Panc1 (cell line): Measurements from ENCODE around the gene ABI3BP. TPM values are rescaled to one million over a fixed set of nuclear protein-coding genes. Genes with fewer than 3 reads are reported as not detected.
A peak's percentile ranks its signal among the peaks of the same experiment; 100 is the strongest.

Source experiments
- ATAC-seq: fragments of 200-7000 bp; cut with Tn5 transposase; 2 replicates; pipeline ENCODE4 v1.9.1; 2020; ENCODE audit warnings: mild to moderate bottlenecking, moderate library complexity
- BruUV-seq: library from RNA; stranded (reverse); fragments of 400-500 nt; replicated peaks from 2 replicates; lab custom pipeline; 2021; lab: Mats Ljungman, UMichigan
- CTCF ChIA-PET: fragments of 300-600 bp; sonication (Branson Sonifier 250); formaldehyde crosslinking; loops from one replicate; lab custom pipeline; 2022; ENCODE audit warnings: antibody characterized with exemption; lab: Charles Lee
- POLR2A ChIA-PET: fragments of 300-600 bp; sonication (Branson Sonifier 250); formaldehyde crosslinking; loops from one replicate; lab custom pipeline; 2022; ENCODE audit warnings: antibody characterized with exemption; lab: Charles Lee
- DNase-seq: peaks from one replicate; pipeline ENCODE4 v3.0.0-alpha.2; 2010; ENCODE audit warnings: low read depth, low spot score
- H3K27ac ChIP-seq: 2 replicates; pipeline ENCODE4 v1.5.1; 2011; ENCODE audit warnings: mild to moderate bottlenecking, low read length, inconsistent platforms
- H3K27me3 ChIP-seq: fragments of 200-500 bp; sonication (Bioruptor generic); 2 replicates; pipeline ENCODE4 v1.6.0; 2014; ENCODE audit warnings: low read length, inconsistent platforms; ENCODE audit not compliant: control insufficient read depth, insufficient read depth
- H3K36me3 ChIP-seq: fragments of 200-500 bp; sonication (Bioruptor generic); 2 replicates; pipeline ENCODE4 v1.5.1; 2014; ENCODE audit warnings: inconsistent platforms, mild to moderate bottlenecking, low read length, moderate library complexity; ENCODE audit not compliant: control insufficient read depth, insufficient read depth
- H3K4me1 ChIP-seq: 2 replicates; pipeline ENCODE4 v1.5.1; 2011; ENCODE audit warnings: inconsistent platforms, mild to moderate bottlenecking, low read length, moderate library complexity; ENCODE audit not compliant: control insufficient read depth, insufficient read depth
- H3K4me3 ChIP-seq, 2 experiments: 2 replicates each; pipeline ENCODE4 v1.5.1; 2011 to 2012; ENCODE audit warnings: low read depth in 2 of 2, low read length in 2 of 2, mild to moderate bottlenecking in 2 of 2, inconsistent platforms in 1 of 2, moderate library complexity in 1 of 2
- H3K9me3 ChIP-seq: fragments of 200-500 bp; sonication (Bioruptor generic); 2 replicates; pipeline ENCODE4 v1.5.1; 2014; ENCODE audit warnings: low read depth, mild to moderate bottlenecking, inconsistent platforms, low read length, moderate library complexity; ENCODE audit not compliant: control insufficient read depth, insufficient read depth
- POLR2AphosphoS5 ChIP-seq: IDR thresholded peaks from 2 replicates; pipeline ENCODE4 v1.6.1; 2012; ENCODE audit warnings: mild to moderate bottlenecking, low read depth, low read length, moderate library complexity
- SIN3A ChIP-seq: IDR thresholded peaks from 2 replicates; pipeline ENCODE4 v1.6.1; 2012; ENCODE audit warnings: low read depth, mild to moderate bottlenecking, low read length, moderate library complexity, borderline replicate concordance; ENCODE audit not compliant: insufficient read depth
- TCF7L2 ChIP-seq: IDR thresholded peaks from 2 replicates; pipeline ENCODE4 v1.6.1; 2011; ENCODE audit warnings: mild to moderate bottlenecking, low read depth, low read length, inconsistent platforms
- in situ Hi-C: cut with HindIII; loops from 2 replicates; pipeline ENCODE4 v1.10.0; 2016; ENCODE audit warnings: low sequenced_read_pairs, low pct_unique_long_range_greater_than_20kb
- intact Hi-C: fragments of 100-400 bp; cut with micrococcal nuclease; formaldehyde crosslinking; loops from one replicate; pipeline ENCODE4 v1.10.0; 2022; ENCODE audit not compliant: unreplicated experiment
- total RNA-seq: library from RNA; stranded (reverse); gene quantifications from one replicate; pipeline ENCODE4 v1.2.1, GENCODE V29; 2021; ENCODE audit not compliant: unreplicated experiment
- TF ChIP-seq, protein P1 (sequence below): fragments of 450-650 bp; IDR thresholded peaks from 2 replicates; pipeline ENCODE4 v1.5.1; 2017; ENCODE audit warnings: mild to moderate bottlenecking
- TF ChIP-seq, protein P2 (sequence below), 2 experiments: IDR thresholded peaks; 2 replicates each; pipeline ENCODE4 v1.6.1; 2011 to 2012; ENCODE audit warnings: low read depth in 2 of 2, control low read depth in 1 of 2, low read length in 1 of 2, mild to moderate bottlenecking in 1 of 2, moderate library complexity in 1 of 2; ENCODE audit not compliant: insufficient read depth in 1 of 2

The ABI3BP gene
- total RNA-seq, 1 experiment from 2014 or later: 0.21 TPM

DNA sequence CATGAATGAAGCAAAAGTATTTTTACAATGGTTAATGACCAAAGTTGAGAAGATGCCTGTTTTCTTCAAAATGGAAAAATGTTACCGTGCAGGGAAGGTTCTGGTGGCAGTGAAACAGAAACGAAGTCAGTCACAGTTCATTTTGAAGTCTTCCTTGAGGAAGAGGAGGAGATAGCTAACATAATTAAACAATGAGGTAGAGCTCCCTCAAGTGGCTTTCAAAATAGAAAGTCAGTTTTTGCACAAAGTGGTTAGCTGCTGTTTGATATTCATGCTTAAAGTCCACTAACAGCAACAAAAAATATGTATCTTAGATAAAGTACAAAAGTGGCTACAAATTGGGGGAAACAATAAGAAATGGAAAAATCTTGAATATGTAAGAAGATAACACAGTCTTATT, 196.7 kb downstream of the ABI3BP start:
- TF ChIP-seq POLR2AphosphoS5 (no peak), TCF7L2 (no peak), SIN3A (no peak)
- TF ChIP-seq, protein P1, sequence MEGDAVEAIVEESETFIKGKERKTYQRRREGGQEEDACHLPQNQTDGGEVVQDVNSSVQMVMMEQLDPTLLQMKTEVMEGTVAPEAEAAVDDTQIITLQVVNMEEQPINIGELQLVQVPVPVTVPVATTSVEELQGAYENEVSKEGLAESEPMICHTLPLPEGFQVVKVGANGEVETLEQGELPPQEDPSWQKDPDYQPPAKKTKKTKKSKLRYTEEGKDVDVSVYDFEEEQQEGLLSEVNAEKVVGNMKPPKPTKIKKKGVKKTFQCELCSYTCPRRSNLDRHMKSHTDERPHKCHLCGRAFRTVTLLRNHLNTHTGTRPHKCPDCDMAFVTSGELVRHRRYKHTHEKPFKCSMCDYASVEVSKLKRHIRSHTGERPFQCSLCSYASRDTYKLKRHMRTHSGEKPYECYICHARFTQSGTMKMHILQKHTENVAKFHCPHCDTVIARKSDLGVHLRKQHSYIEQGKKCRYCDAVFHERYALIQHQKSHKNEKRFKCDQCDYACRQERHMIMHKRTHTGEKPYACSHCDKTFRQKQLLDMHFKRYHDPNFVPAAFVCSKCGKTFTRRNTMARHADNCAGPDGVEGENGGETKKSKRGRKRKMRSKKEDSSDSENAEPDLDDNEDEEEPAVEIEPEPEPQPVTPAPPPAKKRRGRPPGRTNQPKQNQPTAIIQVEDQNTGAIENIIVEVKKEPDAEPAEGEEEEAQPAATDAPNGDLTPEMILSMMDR: peak; percentile 53; the same call in 1 of the 2 replicates
- TF ChIP-seq, protein P2, sequence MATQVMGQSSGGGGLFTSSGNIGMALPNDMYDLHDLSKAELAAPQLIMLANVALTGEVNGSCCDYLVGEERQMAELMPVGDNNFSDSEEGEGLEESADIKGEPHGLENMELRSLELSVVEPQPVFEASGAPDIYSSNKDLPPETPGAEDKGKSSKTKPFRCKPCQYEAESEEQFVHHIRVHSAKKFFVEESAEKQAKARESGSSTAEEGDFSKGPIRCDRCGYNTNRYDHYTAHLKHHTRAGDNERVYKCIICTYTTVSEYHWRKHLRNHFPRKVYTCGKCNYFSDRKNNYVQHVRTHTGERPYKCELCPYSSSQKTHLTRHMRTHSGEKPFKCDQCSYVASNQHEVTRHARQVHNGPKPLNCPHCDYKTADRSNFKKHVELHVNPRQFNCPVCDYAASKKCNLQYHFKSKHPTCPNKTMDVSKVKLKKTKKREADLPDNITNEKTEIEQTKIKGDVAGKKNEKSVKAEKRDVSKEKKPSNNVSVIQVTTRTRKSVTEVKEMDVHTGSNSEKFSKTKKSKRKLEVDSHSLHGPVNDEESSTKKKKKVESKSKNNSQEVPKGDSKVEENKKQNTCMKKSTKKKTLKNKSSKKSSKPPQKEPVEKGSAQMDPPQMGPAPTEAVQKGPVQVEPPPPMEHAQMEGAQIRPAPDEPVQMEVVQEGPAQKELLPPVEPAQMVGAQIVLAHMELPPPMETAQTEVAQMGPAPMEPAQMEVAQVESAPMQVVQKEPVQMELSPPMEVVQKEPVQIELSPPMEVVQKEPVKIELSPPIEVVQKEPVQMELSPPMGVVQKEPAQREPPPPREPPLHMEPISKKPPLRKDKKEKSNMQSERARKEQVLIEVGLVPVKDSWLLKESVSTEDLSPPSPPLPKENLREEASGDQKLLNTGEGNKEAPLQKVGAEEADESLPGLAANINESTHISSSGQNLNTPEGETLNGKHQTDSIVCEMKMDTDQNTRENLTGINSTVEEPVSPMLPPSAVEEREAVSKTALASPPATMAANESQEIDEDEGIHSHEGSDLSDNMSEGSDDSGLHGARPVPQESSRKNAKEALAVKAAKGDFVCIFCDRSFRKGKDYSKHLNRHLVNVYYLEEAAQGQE (IDR thresholded peaks at IDR 0.05; ENCODE audit: insufficient read depth in 1 of 2, low read depth in 2 of 2, low read length in 1 of 2): no peak
- Histone ChIP-seq H3K9me3 (no peaks in the 10 kb centered on the region), H3K36me3 (no peaks in the 10 kb centered on the region), H3K4me3 (no peak overlapping the region), H3K4me1 (no peaks in the 10 kb centered on the region), H3K27ac (no peak overlapping the region), H3K27me3 (peaks cover 3% of the 10 kb centered on the region; the same call in 1 of the 2 replicates)
- ChIA-PET CTCF (interaction anchor here (0.6 to 0.9 kb wide), 2 partner anchors 86 to 667 kb away, joined by 3 to 5 read pairs; no protein-coding TSS in a partner anchor), POLR2A (interaction anchor here (0.7 kb wide), 1 partner anchor 394 kb away, joined by 3 read pairs; no protein-coding TSS in a partner anchor)
- intact Hi-C loops: no loop called here
- no peak for DNase-seq
- BruUV-seq: no TSS peak
- ATAC-seq: no peak
- in situ Hi-C loops: no loop called here

DNA sequence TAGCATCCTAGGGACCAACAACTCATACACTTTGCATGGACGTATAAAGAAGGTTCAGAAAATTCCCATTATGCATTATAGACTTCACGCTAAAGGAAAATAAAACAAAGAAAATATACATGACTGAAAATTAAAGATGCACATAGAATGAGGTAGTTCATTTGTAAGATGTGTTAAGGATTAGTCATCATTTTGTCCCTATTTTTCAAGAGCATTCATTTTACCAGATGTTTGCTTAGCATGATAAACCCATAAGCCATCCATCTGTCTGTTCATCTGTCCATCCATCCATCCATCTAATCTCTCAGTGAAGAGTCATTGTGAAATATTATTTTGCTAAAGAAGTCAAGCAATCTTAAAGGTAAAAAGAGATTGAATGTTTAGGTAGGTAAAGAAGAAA, 203.6 kb downstream of the ABI3BP start:
- DNase-seq: no peak
- CTCF ChIA-PET: no interaction called here
- POLR2A ChIA-PET: no interaction called here
- intact Hi-C loops (no loop called here), in situ Hi-C loops (no loop called here)
- BruUV-seq: no TSS peak
- H3K27ac ChIP-seq: no peak overlapping the region
- no peak overlapping the region for H3K4me3 ChIP-seq
- H3K27me3 ChIP-seq: peaks cover 3% of the 10 kb centered on the region; the same call in 1 of the 2 replicates
- ATAC-seq: no peak
- TF ChIP-seq POLR2AphosphoS5: no peak
- TF ChIP-seq, protein P2 (IDR thresholded peaks at IDR 0.05; ENCODE audit: insufficient read depth in 1 of 2, low read depth in 2 of 2, low read length in 1 of 2): no peak
- TF ChIP-seq, protein P1: no peak
- no peak for TF ChIP-seq TCF7L2
- TF ChIP-seq SIN3A: no peak
- H3K9me3 ChIP-seq: no peaks in the 10 kb centered on the region
- no peaks in the 10 kb centered on the region for H3K4me1 ChIP-seq
- no peaks in the 10 kb centered on the region for H3K36me3 ChIP-seq
